Effector CD8-positive, alpha-beta T cell (primary cell): ENCODE data around the gene NDUFAF5.
"Not testable (repeated sequence)": the region's sequence is repeated elsewhere in the genome, so short reads cannot be mapped to it uniquely, and the experiment has no call there.

Experiments used
- DNase-seq: peaks from one replicate; lab custom pipeline; 2025; lab: John Stamatoyannopoulos, UW
- total RNA-seq, 4 experiments: gene quantifications; one replicate each; lab custom pipeline; 2026; lab: John Stamatoyannopoulos, UW

NDUFAF5 gene, protein sequence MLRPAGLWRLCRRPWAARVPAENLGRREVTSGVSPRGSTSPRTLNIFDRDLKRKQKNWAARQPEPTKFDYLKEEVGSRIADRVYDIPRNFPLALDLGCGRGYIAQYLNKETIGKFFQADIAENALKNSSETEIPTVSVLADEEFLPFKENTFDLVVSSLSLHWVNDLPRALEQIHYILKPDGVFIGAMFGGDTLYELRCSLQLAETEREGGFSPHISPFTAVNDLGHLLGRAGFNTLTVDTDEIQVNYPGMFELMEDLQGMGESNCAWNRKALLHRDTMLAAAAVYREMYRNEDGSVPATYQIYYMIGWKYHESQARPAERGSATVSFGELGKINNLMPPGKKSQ
- total RNA-seq = 23.8 to 30.0 (median 26.0) reads per million in 4 experiments

DNA sequence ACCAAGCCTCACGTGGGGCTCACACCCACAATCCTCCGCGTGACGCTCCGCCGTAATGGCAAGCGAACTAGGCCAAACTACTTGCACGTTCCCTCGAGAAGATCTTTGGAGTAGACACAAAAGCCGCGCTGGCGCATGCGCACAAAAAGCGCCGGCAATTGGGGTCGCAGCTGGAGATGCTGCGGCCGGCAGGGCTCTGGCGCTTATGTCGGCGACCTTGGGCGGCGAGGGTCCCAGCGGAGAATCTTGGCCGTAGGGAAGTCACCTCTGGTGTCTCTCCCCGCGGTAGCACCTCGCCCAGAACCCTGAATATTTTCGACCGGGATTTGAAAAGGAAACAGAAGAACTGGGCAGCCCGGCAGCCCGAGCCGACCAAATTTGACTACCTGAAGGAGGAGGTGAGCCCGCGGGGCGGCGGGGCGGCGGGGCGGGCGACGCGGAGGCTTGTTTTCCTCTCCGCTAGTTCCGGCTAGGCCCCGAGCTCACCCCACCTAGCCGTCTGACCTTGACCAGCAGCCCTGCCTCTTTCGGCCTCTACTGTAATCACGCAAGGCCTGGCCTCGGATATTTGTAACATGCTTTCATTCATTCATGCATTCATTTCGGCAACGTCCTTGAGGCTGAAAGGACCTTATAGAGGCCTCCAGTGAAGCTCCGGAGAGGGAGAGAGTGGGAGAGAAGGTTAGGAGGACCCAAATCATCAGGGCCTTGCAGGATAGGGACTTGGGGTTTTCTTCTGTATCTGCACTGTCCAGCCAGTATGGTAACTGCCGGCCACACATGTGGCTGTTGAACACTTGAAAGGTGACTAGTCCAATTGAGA lies at the start of gene NDUFAF5, which contains the start of gene ESF1:
TSS of gene NDUFAF5 (plus strand) at position 136 of the 823 bp plus-strand sequence. CDS start at position 177, 41 bp downstream.
TSS of gene ESF1 (minus strand) at position 27 of the 823 bp plus-strand sequence. CDS start 1,779 bp downstream, outside the sequence.
- DNase-seq = peak; percentile 92

GRCh38 chr20:13735826-13736225 lies 49.0 kb upstream of the NDUFAF5 start:
- DNase-seq = no peak

- no peak for DNase-seq
Observed at GRCh38 chr20:13736436-13737191, 48.2 kb upstream of the NDUFAF5 start.

DNA sequence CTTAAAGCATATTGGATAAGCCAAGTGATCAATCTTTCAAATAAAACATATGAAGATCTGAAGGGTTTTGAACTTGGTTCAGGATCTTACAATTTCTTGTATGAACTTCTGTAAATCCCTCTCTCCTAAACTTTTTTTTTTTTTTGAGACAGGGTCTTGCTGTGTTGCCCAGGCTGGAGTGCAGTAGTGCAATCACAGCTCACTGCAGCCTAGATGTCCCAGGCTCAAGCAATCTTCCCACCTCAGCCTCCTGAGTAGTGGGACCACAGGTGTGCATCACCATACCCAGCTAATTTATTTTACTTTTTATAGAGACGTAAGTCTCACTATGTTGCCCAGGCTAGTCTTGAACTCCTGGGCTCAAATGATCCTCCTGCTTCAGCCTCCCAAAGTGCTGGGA lies 46.6 kb upstream of the NDUFAF5 start:
- not testable (repeated sequence) for DNase-seq

GRCh38 chr20:13739731-13740649 lies 44.8 kb upstream of the NDUFAF5 start:
- no peak for DNase-seq

- no peak for DNase-seq
Observed at GRCh38 chr20:13741879-13742278, 42.9 kb upstream of the NDUFAF5 start.

- DNase-seq = no peak
Observed at GRCh38 chr20:13744352-13744751, 40.5 kb upstream of the NDUFAF5 start.

GRCh38 chr20:13745784-13746183 lies 39.0 kb upstream of the NDUFAF5 start:
- no peak for DNase-seq

GRCh38 chr20:13749811-13750210 lies 35.0 kb upstream of the NDUFAF5 start:
- no peak for DNase-seq

DNA sequence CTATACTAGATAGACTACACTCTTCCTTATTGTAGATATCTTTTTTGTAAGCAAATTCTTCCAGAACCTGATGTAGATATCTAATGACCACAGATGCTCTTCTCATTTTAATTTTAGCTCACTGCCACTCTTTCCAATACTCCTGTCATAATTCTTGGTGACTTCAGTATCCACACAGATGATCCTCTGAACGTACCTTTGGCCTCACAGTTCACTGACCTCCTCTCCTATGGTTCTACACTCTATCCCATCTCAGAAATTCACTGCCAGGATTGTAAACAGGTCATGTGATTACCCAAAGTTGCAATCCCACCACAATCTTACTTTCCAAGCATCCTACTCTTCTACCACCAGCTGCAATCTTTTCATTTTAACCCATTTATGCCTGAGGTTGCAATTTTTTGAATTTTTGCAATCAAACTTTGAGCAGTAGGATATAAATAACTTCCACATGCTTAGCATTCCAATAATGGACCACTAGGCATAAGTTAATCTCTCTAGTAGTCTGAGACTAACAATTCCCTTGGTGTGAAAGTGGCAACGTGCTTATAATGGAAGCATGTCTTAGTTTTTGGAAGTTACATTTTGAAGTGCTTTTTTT lies 31.3 kb upstream of the NDUFAF5 start:
- no peak for DNase-seq

DNA sequence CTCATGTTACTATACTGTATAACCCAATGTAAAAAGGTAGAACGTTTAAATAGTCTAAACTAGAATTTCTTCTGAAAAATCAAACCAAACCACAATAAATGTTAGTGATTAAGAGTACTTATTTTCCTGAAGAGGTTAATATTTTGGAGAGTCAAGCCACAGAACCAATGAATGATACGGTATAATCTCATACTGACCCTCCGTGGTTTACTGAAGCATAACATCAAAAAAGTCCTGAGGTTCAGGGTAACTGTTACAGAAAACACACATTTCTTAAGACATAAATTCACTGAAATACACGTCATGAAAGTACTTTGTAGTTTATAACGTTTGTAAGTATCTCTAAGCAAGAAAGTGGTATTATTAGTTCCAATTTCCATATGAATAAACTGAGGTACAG lies 29.0 kb upstream of the NDUFAF5 start:
- DNase-seq = no peak

GRCh38 chr20:13756551-13756950 lies 28.3 kb upstream of the NDUFAF5 start:
- DNase-seq = no peak

DNA sequence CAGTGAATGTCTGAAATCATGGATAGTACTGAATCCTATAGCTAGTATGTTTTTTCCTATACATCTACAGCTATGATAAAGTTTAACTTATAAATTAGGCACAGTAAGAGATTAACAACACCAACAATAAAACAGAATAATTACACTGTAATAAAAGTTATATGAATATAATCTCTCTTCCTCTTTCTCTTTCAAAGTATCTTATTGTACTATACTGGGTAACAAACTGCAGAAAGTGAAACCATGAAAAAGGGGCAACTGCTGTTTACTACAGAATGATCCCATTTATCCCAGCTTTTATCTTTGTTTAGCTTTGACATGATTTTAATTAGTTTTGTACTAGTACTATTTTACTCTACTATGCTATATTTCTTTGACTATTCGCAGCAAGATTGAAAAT lies 25.9 kb upstream of the NDUFAF5 start:
- no peak for DNase-seq

- DNase-seq = not testable (repeated sequence)
Observed at GRCh38 chr20:13760451-13760946, 24.3 kb upstream of the NDUFAF5 start.

- no peak for DNase-seq
Observed at GRCh38 chr20:13765299-13765698, 19.5 kb upstream of the NDUFAF5 start.

DNA sequence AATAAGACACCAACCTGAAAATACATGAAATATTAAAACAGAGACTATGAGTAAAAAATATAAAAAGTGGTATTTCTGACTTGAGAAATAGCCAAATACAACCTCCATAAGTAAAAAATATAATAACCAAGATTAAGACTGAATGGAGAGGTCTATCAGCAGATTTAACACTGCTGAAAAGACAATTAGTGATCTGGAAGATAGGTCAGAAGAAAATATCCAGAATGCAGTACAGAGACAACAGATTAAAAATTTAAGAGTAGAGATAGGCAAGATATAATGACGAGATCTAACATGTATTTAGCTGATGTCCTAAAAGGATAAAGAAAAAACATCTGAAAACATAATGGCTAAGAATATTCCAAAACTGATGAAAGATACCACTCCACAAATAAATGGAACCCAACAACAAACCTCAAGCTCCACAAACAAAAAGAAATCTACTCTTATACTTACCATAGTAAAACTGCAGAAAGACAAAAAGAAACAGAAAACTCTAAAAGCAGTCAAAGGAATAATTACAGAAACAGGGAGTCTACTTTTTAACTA lies 18.9 kb upstream of the NDUFAF5 start:
- no peak for DNase-seq

DNA sequence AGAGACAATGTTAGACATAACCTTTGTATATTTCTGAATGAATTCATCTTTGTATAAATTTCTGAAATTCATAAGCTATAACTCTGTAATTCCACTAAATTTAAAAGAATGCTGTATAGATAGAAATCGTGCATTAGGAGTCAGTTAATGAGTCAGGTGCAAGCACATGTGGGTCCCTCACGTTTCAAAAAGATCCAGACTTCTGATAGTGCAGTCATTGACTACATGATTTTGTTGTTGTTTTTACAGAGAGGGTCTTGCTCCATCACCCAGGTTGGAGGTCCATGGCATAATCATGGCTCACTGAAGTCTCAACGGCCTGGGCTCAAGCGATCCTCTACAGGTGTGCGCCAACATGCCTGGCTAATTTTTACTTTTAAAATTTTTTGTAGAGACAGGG lies 14.7 kb upstream of the NDUFAF5 start:
- DNase-seq = no peak

GRCh38 chr20:13771853-13772453 lies 12.9 kb upstream of the NDUFAF5 start:
- DNase-seq = no peak

DNA sequence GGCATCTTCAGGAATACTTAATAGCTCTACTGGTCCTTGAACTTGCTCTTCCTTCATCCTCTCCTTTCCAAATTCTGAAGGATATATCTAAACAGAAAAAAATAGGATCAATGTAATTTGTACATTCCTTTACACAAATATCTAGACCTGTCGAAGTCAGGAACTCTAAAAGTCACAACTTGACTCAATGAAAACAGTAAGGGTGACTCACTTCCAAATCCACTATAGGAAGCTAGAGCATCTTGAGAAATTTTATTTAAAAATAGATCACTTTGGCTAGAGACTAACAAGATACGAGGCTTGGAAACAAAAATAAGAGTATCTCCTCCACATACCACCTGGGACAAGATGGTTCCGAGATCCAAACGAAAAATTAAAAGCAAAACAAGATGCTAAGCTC lies 12.3 kb upstream of the NDUFAF5 start:
- no peak for DNase-seq

DNA sequence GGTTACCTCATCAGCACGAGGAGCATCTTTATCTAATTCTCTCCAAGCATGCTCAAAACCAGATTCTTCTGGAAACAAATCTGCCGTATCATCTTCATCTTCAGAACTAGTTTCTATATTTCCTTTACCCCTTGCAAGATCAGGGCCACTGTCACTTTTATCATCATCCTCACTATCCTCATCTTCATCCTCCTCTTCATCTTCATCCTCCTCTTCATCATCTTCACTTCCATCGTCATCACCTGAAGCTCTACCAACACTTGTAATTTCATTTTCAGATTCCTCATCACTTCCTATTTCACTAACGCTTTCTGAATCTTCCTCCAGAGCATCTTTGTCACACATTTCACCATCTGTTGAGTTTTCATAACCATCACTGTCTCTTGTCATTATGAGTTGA lies 9.0 kb upstream of the NDUFAF5 start:
- no peak for DNase-seq
